ENCODE measurements around the gene VIPR2.

Gene VIPR2

GRCh38 chr7:159034394-159034793, 110.3 kb downstream of the VIPR2 start:
- intact Hi-C loops (cut with DNase I; ENCODE audit: low total_unique reads), result loop anchor here (1.0 to 10.0 kb wide), 3 partner anchors 30 to 110 kb away; partner anchors contain the start of gene VIPR2
- H3K27me3 ChIP-seq, result no peaks in the 10 kb centered on the region
- no peak overlapping the region for H3K27ac ChIP-seq
- H3K36me3 ChIP-seq, result peaks cover 0 to 30% (median 13%) of the 10 kb centered on the region in 3 donors
- TF ChIP-seq CTCF (IDR thresholded peaks at IDR 0.05), result no peak
- no peak overlapping the region for H3K4me3 ChIP-seq
- H3K4me1 ChIP-seq, result peaks cover 0 to 39% (median 17%) of the 10 kb centered on the region in 4 donors
- no peak for DNase-seq
- no peaks in the 10 kb centered on the region for H3K9me3 ChIP-seq

DNA sequence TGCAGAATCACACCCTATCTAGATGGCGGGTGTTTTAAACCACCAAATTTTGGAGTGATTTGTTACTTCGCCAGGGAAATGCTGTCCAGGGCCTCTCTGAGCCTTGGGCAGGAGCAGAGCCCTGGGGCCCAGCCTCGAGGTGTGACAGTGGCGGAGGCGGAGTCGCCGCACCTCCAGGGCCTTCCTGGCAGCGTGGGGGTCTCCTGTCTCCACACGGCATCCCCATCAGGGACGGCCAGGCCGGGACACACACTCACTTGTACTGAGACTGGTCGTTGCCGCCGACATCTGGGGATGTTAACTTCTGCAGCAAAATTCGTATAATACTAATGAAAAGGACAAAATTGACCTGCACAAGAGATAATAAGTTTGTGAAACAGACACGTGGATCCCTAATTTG, 110.7 kb downstream of the VIPR2 start:
- intact Hi-C loops (cut with DNase I; ENCODE audit: low total_unique reads), result loop anchor here (1.0 to 10.0 kb wide), 3 partner anchors 30 to 111 kb away; partner anchors contain the start of gene VIPR2

DNA sequence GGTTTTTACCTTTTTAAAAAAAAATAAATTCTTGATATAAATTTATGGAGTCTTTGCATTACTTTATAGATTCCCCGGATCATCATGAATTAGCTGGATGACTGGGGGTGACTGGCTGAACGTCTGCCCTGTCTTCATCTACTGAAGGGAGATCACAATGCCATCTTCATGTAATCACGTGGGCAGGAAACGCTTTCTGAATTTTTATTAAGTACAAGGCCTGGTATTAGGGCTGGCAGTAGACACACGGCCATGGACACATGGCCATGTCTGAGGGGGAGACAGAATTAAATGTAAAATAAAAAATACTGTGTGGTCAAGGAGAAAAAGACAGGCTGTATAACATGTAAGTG, 111.2 kb downstream of the VIPR2 start:
- H3K9me3 ChIP-seq, result no peaks in the 10 kb centered on the region
- DNase-seq, result no peak
- peaks cover 0 to 36% (median 17%) of the 10 kb centered on the region in 4 donors for H3K4me1 ChIP-seq
- intact Hi-C loops (cut with DNase I; ENCODE audit: low total_unique reads), result loop anchor here (5.0 to 10.0 kb wide), 2 partner anchors 64 to 111 kb away; partner anchors contain the start of gene VIPR2
- no peak for TF ChIP-seq CTCF (IDR thresholded peaks at IDR 0.05)
- peaks cover 0 to 30% (median 13%) of the 10 kb centered on the region in 3 donors for H3K36me3 ChIP-seq
- no peaks in the 10 kb centered on the region for H3K27me3 ChIP-seq
- H3K27ac ChIP-seq, result peak overlapping the region; percentile 87 to 95
- no peak overlapping the region for H3K4me3 ChIP-seq

More for the DNA sequence above, 110.7 kb downstream of the VIPR2 start:
- DNase-seq, result peak; percentile 18 to 56
- Histone ChIP-seq H3K9me3 (no peaks in the 10 kb centered on the region), H3K27ac (peak overlapping the region in 1 of 2 donors; percentile 95), H3K4me1 (peaks cover 0 to 38% (median 17%) of the 10 kb centered on the region in 4 donors), H3K36me3 (peaks cover 0 to 30% (median 13%) of the 10 kb centered on the region in 3 donors), H3K27me3 (no peaks in the 10 kb centered on the region), H3K4me3 (no peak overlapping the region)
- TF ChIP-seq CTCF (IDR thresholded peaks at IDR 0.05), result no peak

GRCh38 chr7:159032753-159033472, 111.8 kb downstream of the VIPR2 start:
- TF ChIP-seq CTCF (IDR thresholded peaks at IDR 0.05), result no peak
- intact Hi-C loops (cut with DNase I; ENCODE audit: low total_unique reads), result loop anchor here (5.0 to 10.0 kb wide), 2 partner anchors 64 to 112 kb away; partner anchors contain the start of gene VIPR2
- Histone ChIP-seq H3K27ac (peak overlapping the region; percentile 87 to 95), H3K4me1 (peaks cover 0 to 38% (median 18%) of the 10 kb centered on the region in 4 donors), H3K27me3 (no peaks in the 10 kb centered on the region), H3K4me3 (no peak overlapping the region), H3K36me3 (peaks cover 0 to 30% (median 13%) of the 10 kb centered on the region in 3 donors), H3K9me3 (no peaks in the 10 kb centered on the region)
- DNase-seq, result peak; percentile 16 to 57

- H3K27me3 ChIP-seq, result no peaks in the 10 kb centered on the region
- H3K4me1 ChIP-seq, result peaks cover 0 to 44% (median 24%) of the 10 kb centered on the region in 4 donors
- peaks cover 0 to 30% (median 13%) of the 10 kb centered on the region in 3 donors for H3K36me3 ChIP-seq
- H3K9me3 ChIP-seq, result no peaks in the 10 kb centered on the region
- DNase-seq, result peak; percentile 28 to 68
- intact Hi-C loops (cut with DNase I; ENCODE audit: low total_unique reads), result loop anchor here (5.0 to 10.0 kb wide), 2 partner anchors 65 to 112 kb away; partner anchors contain the start of gene VIPR2
- TF ChIP-seq CTCF (IDR thresholded peaks at IDR 0.05), result no peak
- H3K4me3 ChIP-seq, result peak overlapping the region in 1 of 2 donors; percentile 56
- peak overlapping the region; percentile 87 to 95 for H3K27ac ChIP-seq
These were observed 112.3 kb downstream of the VIPR2 start for GRCh38 chr7:159032322-159032721.

All from tibial artery (tissue), 4 donors.